ENCODE data around the gene PTPN1. TPM values are rescaled to one million over a fixed set of nuclear protein-coding genes. Genes with fewer than 3 reads are reported as not detected.
"Not testable (repeated sequence)": the region's sequence is repeated elsewhere in the genome, so short reads cannot be mapped to it uniquely, and the experiment has no call there.

The PTPN1 gene
- total RNA-seq, 1 experiment from 2014 or later = 57.1 TPM

- no peak for DNase-seq (ENCODE audit: low read depth)
These were observed 44.8 kb downstream of the PTPN1 start for GRCh38 chr20:50554694-50555579.

DNA sequence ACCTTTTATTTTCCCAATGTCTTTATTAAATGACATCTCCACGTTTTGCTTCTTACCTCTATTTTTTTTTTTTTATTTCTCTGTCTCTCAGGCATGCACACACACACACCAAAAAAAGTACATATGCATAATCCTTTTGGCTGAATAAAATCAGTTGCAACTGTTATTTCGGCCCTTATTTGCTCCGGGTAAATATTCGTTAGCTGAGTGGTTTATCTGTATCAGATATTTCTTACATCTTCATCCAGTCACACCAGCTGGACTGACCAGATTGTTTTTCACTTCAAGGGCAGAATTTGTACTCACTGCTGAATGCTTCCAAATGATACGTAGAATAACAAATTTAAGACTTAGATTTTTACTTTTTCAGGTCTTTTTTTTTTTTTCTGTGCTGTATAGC, 45.5 kb downstream of the PTPN1 start:
- no peak for DNase-seq (ENCODE audit: low read depth)

DNA sequence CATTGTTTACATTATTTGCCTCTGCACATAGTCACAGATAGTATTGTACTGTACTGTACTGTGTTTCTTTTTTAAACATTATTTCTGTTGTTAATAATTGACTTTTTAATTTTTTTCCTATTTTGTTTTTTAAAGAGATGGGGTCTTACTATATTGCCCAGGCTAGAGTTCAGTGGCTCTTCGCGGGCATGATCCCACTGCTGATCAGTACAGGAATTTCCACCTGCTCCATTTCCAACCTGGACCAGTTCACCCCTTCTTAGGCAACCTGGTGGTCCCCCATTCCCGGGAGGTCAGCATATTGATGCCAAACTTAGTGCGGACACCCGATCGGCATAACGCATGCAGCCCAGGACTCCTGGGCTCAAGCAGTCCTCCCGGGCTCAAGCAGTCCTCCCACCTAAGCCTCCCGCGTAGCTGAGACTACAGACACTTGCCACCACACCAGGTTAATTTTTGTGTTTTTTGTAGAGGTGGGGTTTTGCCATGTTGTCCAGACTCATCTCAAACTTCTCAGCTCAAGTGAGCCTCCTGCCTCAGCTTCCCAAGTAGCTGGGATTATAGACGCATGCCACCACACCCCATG, 47.5 kb downstream of the PTPN1 start:
- DNase-seq (ENCODE audit: low read depth) = no peak

GRCh38 chr20:50558483-50558925, 48.3 kb downstream of the PTPN1 start:
- DNase-seq (ENCODE audit: low read depth) = peak; percentile 94

DNA sequence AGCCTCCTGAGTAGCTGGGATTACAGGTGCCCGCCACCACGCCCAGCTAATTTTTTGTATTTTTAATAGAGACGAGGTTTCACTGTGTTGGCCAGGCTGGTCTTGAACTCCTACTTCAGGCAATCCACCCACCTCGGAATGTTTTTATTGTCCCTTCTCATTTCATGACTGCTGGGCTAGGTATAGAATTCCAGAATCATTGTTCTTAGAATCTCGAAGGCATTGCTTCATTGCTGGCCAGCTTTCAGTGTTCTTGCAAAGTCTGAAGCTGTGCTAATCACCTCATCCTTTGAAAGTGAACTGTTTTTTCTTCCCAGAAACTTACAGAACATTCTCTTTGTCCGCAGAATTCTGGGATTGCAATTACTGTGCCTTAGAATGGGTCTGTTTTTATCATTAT, 49.0 kb downstream of the PTPN1 start:
- no peak for DNase-seq (ENCODE audit: low read depth)

GRCh38 chr20:50559856-50560638, 49.9 kb downstream of the PTPN1 start:
- DNase-seq (ENCODE audit: low read depth) = no peak

- no peak for DNase-seq (ENCODE audit: low read depth)
These were observed 50.7 kb downstream of the PTPN1 start for GRCh38 chr20:50560867-50561266.

GRCh38 chr20:50561379-50562078, 51.3 kb downstream of the PTPN1 start:
- peak; percentile 95 for DNase-seq (ENCODE audit: low read depth)

DNA sequence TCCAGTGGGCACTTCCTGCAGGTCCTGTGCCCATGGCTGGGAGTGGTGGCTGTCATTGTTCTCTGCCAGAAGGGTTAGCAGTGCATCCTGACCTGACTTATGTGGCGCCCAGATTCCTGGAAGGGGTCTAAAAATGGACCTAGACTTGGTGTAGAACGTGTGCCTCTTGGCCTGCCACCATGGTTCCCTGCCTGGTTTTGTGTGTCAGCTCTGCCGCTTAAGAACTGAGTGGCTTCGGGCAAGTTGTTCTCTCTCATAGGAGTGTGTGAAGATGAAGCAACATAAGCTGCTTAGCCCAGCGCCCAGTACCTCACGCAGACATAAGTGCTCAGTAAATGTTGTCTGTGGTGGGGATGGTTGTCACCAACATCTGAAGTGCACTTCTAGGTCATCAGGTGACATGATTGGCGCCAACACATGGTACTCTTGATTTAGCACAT, 52.1 kb downstream of the PTPN1 start:
- peak; percentile 40 for DNase-seq (ENCODE audit: low read depth)

GRCh38 chr20:50563133-50563944, 53.2 kb downstream of the PTPN1 start:
- DNase-seq (ENCODE audit: low read depth) = no peak

DNA sequence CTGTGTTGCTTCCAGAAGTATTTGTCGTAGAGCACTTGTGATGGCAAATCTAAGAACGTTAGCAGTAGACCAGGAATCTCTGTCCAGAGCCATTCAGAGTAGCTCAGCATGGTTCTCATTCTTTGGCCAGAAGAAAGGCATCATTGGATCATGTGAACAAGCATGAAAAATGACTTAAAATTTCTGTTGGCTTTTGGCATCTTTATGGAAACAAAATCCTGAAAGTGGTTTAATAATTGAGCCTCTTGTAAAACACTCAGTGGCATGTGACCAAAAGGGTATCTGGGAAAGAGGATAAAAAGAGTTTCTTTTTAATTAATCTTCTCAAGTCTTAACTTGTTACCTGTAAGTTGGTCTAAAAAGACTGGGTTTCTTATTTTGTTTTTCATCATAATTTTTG, 55.2 kb downstream of the PTPN1 start:
- no peak for DNase-seq (ENCODE audit: low read depth)

GRCh38 chr20:50565871-50566270, 55.7 kb downstream of the PTPN1 start:
- DNase-seq (ENCODE audit: low read depth) = no peak

GRCh38 chr20:50567860-50568548, 57.8 kb downstream of the PTPN1 start:
- no peak for DNase-seq (ENCODE audit: low read depth)

GRCh38 chr20:50568549-50568942, 58.4 kb downstream of the PTPN1 start:
- DNase-seq (ENCODE audit: low read depth) = no peak

- DNase-seq (ENCODE audit: low read depth) = not testable (repeated sequence)
These were observed 59.3 kb downstream of the PTPN1 start for GRCh38 chr20:50569487-50569863.

DNA sequence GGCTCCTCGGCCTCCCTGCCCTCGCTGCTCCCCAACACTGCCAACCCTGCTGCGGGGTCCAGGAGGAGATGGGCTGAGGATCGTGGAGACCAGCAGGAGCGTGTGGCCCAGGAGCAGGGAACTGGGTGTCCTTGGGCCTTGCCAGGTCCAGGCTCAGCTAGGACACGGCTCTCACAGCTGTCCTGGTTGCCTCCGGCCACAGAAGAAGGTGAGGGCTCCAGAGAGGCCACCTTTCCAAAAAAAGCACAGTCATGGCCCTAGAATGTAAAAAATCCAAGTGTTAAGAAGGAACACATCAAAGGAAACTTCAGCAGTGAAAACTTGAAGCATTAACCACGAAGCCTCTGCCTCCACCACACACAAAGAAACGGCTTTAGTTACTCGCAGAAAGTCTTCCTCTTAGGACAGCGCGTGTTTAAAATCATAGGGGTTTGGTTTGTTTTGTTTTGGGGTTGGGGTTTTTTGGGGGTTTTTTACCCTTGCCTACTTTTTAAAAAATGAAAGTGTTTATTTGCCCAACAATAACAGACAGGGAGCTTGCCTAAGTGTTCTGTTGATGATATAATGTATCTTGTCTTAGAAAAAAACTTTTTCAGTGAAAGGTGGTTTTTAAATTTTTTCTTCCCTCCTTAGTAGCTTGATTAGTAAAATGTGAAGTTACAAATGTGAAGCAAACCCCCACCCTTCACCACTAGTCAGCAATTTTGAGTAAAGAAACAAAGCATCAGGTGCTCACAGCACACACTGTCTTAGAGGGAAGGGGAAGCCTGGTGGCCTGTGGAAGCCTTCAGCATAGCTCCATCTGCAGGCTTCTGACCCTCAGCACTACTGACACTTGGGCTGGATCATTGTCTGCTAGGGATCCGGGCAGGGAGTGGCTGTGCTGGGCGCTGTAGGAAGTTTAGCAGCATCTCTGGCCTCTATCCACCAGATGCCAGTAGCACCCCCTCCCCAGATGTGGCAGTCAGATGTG, 60.0 kb downstream of the PTPN1 start:
- DNase-seq (ENCODE audit: low read depth) = peak; percentile 39

DNA sequence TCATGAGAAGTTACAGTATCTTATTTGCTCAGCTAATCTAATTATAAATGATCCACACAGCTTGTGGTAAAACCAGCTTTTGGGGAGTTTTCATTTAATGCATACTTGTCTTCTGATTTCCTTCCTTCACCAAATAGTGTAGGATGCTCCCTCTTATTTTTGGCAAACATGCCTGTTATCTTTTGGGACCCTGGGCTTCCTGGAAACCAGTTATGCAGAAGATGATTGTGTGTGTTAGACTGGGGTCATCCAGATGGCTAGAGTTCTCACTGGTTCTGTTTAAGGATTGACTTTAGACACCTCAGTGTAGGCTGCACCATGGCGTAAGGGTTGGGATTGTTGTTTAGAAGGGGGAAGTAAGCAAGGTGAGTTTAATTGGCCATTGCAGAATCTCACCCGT, 61.3 kb downstream of the PTPN1 start:
- no peak for DNase-seq (ENCODE audit: low read depth)

- DNase-seq (ENCODE audit: low read depth) = peak; percentile 94
These were observed 63.0 kb downstream of the PTPN1 start for GRCh38 chr20:50572938-50573777.
